SHP77 treated with DMSO at 0.1 percent for 48 hours (cell line): ENCODE measurements around the gene UBE2QL1.
A peak's percentile ranks its signal among the peaks of the same experiment; 100 is the strongest.

ENCODE experiments used
- DNase-seq: peaks from one replicate; lab custom pipeline; 2025; lab: John Stamatoyannopoulos, UW

The UBE2QL1 gene

DNA sequence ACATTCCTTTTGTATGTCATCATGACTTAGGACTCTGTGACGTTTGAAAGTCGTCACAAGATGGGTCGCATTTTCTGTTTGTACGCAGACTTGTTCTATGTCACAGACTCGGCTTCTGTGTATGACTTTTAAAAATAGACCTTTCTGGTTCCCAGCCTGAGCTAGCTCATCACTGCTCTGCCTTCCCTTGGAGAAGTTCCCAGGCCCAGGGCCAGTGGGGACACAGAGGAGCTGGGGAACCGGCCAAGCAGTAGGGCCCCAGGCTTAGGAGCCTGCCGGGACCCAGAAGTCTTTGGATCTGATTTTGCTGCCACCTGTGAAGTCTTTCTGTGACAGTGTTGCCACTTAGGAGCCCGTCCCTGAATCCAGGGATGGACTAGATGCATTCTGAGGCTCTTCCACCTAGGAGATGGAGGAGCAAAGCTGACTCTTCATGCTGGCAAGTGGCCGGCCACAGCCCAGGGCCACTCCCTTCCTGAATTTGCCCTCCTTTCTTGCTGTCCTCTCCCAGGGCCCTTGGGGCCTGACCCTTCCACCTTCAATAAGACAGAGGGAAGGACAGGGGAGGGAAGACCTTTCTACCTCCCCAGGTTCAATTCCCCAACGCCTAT, 18.1 kb upstream of the UBE2QL1 start:
- DNase-seq = no peak

GRCh38 chr5:6431214-6432195, 17.2 kb upstream of the UBE2QL1 start:
- no peak for DNase-seq

DNA sequence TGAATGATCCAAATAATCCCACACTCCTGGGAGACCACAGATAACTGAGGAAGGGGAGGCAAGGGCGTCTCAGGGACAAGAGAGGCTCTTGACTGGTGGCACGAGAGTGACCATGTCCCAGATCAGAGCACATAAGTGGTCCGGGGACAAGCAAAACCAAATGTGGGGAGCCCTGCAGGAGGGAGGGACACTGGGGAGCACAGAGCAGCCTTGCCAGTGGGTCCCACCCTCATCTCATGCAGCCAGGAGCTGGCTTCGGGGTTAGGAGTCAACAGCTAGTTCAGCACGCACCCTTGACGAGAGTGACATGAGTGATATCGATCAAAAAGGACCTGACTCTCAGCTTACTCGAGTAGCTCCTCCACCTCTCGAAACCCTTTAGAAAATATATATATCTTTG, 16.5 kb upstream of the UBE2QL1 start:
- DNase-seq = no peak

DNA sequence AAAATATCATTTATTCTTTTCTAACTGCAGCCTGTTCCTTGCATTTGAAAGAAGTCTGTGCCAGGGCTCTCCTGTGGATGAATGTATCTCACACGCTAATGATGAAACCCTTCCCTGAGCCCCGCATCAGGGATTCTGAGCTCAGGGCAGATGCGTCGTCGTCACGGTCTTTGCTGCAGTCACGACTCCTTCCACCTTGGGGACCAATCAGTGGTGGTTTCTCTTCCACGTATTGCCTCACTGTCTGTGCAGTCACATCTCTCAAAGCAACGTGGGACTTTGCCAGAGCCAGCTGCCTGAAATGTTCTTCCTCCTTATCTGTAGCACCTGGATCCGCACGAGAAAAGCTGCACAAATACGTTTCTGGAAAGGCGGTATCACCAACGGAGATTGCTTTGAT, 13.9 kb upstream of the UBE2QL1 start:
- DNase-seq = peak; percentile 60

DNA sequence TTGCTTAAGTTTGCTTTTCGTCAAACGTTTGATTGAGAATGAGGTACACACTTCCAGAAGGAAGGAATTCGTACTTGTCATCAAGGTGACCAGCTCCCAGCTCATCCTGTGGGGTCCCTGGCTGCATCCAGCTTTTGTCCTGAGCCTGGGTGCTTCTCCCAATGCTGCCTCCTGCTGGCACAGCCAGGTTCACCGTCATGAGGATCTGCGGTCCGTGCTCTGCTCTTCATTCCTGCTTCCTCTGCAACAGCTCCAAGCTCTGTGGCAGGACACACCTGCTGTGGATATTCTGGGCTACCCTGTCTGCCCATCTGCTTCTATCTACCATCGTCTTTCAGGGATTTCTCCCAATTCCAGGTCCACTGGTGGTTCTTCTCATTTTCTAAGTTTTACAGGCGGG, 13.3 kb upstream of the UBE2QL1 start:
- peak; percentile 75 for DNase-seq

DNA sequence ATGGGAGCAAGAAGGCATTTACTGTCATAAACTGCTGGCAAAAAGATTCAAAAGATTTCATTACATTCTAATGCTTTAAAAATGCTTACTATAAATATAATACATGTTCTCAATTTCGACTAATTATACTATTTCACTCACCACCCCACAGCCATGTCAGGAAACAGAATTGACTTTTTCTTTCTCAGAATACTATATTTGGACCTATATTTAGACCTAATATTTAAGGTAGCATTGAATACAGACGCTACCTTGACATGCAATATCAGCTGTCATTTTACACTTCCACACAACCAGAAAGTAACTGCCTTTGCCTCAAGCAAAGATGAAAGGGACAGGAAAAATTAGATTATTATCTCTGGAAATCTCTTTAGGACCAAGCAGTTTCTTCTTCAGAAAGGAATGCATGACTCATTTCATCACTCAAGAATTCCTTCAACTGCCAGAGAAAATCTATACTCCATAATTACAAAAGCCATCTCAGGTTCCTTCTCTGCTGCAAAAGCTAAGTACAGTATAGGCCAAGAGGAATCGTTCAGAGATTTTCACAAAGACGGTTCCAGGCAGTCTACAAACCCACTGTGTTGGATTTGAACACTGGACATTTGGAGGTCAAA, 11.8 kb upstream of the UBE2QL1 start:
- no peak for DNase-seq

- no peak for DNase-seq
Observed at GRCh38 chr5:6439588-6440550, 8.8 kb upstream of the UBE2QL1 start.

DNA sequence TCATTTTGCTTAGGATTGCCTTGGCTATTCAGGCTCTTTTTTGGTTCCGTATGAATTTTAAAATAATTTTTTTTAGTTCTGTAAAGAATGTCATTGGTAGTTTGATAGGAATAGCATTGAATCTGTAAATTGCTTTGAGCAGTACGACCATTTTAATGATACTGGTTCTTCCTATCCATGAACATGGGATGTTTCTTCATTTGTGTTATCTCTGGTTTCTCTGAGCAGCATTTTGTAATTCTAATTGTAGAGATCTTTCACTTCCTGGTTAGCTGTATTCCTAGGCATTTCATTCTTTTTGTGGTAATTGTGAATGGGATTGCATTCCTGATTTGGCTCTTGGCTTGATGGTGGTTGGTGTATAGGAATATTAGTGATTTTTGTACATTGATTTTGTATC, 6.3 kb upstream of the UBE2QL1 start:
- DNase-seq = no peak

DNA sequence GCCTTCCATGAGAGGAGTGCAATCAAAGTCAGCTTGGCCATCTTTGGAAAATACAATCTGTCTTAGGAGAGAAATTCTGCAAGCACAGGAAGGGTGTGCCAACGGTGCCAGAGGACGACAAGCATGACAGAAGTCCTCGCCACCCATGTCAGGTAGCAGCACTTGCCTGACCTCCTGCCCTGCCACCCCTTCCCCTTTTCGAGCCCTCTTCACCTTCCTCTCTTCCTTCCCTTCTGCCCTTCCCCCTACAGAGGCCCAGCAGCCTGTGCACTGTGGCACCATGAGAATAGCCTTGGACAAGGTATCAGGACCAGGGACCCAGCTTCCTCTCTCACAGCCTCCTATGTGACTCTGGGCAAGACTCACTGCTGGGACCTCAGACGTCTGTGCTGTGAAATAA, 5.3 kb upstream of the UBE2QL1 start:
- DNase-seq = no peak

GRCh38 chr5:6446042-6446441, 2.6 kb upstream of the UBE2QL1 start:
- no peak for DNase-seq

DNA sequence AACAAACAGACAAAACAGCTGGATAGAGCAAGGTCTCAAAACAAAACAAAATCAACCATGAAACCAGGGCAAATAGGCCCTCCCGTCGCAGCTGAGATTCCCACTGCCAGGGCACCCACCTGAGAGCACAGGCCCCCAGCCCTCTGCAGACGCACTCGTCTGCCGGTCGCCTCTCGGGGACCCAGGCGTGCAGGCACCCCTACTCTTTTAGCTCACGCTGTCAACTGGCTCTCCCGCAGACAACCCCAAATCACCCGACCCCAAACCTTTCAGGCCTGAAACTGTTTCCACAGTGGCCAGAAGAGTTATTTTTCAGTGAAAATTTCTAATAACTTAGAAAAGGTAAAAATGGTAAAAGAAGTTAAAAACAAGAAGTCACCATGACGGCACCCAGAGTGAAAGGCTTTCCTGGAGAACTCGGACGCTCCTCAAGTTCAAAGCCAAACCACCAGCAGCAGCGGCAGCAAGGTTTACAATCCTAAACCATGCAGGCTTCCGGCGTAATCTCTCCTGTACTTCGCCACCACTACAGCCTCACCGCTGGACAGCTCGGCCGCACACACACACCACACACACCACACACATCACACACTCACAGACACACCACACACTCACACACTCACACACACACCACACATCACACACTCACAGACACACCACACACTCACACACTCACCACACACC, 1.9 kb upstream of the UBE2QL1 start:
- DNase-seq = no peak

- DNase-seq = no peak
Observed at GRCh38 chr5:6447384-6448140, 1.1 kb upstream of the UBE2QL1 start.

DNA sequence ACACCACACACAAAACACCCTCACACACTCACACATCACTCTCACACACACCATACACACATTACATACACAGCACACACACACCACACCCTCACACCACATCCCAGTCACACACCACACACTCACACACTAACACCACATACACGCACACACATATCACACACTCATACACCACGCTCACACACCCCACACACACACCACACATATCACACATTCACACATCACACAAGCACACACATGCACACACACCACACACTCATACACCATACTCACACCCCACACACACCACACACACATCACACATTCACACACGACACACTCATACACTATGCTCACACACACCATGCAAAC, 543 bp upstream of the UBE2QL1 start:
- no peak for DNase-seq

DNA sequence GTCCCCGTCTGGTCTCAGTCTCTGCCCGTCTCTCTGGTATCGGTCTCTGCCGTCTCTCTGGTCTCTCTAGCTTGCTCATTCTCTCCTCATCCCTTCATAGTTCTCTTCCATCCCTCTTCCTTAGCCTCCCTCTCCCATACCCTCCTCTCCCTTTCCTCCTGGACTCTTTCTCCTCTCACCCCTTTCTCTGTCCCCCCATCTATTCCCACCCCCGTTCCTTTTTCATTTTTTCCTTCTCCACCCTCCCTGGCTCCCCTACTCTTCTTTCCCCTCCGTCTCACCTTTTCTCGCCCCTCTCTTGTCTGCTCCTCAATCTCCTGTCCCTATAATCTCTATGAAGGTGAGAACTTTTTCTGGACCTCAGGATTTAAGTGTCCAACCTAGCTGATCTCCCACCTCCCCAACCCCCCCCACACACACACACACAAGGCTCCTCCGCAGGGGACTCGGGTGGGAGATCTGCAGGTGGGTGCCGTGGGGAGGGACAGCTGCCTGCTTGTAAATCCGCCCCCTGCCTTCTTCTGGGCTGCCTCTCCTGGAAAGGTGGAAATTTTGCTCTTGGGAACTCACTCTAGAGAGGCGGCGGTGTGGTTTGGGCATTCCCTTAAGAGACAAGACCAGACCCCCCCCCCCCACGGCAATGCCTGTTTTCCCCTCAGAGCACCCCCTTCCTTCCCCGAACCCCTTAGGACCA, 953 bp downstream of the UBE2QL1 start:
- DNase-seq = no peak

DNA sequence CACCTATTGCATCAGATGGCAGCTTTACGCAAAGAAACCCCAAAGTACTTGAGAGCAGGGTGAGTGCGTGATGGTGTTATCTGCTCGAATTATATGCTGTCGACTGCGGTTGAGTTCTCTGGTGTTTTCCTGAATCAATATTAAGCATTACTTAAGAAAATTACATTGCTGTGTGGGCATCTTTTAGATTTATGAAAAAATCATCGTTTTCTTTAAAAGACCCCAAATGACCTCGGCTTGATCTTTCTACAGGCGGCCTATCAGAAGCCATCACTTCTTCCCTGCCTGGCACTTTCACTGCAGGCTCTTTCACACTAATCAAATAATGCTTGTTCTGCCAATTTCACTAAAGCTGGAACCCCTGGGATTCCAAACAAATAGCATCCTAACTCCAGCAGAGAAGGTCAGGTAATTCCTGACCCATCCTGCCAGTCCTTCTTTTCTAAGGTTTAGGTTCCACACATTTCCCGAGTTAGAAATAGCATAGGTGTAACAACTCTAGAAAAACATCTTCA, 1.7 kb downstream of the UBE2QL1 start:
- no peak for DNase-seq

DNA sequence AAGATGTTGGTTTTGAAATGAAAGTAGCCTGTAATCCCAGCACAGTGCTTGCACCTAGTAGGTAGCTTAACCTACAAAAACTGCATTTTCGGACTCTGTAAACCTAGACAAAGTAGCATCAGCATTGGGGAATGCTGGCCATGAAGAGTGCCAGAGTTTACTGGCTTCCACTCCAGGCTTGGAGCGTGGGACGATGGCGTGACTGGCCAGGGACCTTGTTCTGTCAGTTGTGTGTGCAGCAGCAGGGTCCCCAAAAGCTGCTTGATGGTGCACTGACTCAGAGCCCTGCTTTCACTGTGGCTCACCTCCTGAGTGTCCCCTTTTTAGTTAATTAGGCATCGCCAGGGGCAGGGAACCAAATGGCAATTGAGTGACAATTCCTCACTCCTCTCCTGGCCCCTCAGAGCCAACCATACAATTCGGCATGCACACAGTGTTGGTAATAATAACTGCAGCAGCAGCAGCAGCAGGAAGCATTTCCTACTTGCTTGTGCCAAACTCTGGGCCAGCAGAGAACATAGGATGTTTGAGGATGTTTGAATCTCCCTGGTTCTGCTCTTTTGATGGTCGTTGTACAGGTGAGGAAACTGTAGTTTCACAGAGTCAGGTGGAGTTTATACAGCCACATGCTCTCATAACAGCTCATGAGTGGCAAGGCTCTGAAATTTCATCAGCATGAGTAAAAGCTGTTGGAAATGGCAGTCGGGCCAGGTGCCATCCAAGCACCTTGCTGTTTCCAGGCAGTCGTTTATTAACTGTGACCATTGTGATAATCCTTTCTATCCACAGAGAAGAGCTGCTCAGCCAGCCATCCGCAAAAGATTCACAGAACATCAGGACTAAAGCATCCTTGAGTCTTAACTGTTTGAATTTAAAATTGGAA, 4.2 kb downstream of the UBE2QL1 start:
- DNase-seq = no peak

DNA sequence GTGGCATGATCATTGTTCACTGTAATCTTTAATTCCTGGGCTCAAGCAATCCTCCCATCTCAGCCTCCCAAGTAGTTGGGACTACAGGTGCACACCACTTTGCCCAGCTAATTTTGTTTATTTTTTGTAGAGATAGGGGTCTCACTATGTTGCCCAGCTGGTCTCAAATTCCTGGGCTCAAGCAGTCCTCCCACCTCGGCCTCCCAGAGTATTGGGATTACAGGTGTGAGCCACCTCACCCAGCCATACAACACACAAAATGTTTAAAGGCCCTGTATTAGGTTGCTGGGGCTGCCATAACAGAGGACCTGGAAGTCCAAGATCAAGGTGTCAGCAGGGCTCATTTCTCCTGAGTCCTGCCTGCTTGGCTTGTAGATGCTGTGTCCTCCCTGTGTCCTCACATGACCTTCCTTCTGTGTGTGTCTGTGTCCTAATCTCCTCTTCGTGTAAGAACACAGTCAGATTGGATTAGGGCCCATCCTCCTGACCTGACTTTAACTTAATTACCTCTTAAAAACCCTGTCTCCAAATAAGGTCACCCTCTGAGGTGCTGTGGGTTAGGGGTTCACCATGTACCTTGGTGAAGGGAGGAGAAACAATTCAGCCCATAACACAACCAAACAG, 5.4 kb downstream of the UBE2QL1 start:
- DNase-seq = no peak

- DNase-seq = no peak
Observed at GRCh38 chr5:6454628-6455053, 6.0 kb downstream of the UBE2QL1 start.
